Posterior vena cava (tissue), 2 donors: Measurements from ENCODE around the gene ADGRB3. TPM values are rescaled to one million over a fixed set of nuclear protein-coding genes. Genes with fewer than 3 reads are reported as not detected.
"Not testable (repeated sequence)": the region's sequence is repeated elsewhere in the genome, so short reads cannot be mapped to it uniquely, and the experiment has no call there.

Experiments used
- DNase-seq: peaks from one replicate; pipeline ENCODE4 v3.0.0-alpha.2; 2020; ENCODE audit warnings: low spot score
- intact Hi-C, 2 donors: fragments of 100-400 bp; cut with DNase I; formaldehyde crosslinking; loops; one replicate each; pipeline versions ENCODE4 v1.14.1 to v1.14.2; 2022 to 2023
- total RNA-seq, 2 donors: library from RNA; stranded (reverse); fragmentation: NEBNext Ultra II Directional; extraction: Animal tissue kit (Norgen Biotek cat#: 25700); gene quantifications; one replicate each; pipeline ENCODE4 v1.2.1, GENCODE V29; 2021
- donor health status: DM: yes; HTN: yes; CAD: no.
- donor health status: DM: yes; HTN: yes; CAD: no.

ADGRB3 gene
- total RNA-seq, 2 donors from 2014 or later = 2.0 to 5.9 TPM

GRCh38 chr6:68640491-68640835, 5.4 kb downstream of the ADGRB3 start:
- no peak for DNase-seq
- intact Hi-C loops = no loop called here

- no peak for DNase-seq
- intact Hi-C loops = no loop called here
Observed at GRCh38 chr6:68641172-68641571, 6.1 kb downstream of the ADGRB3 start.

- DNase-seq = no peak
- intact Hi-C loops = no loop called here
Observed at GRCh38 chr6:68642081-68642480, 7.0 kb downstream of the ADGRB3 start.

- DNase-seq = no peak
- intact Hi-C loops = no loop called here
Observed at GRCh38 chr6:68642977-68643376, 7.9 kb downstream of the ADGRB3 start.

GRCh38 chr6:68649669-68650068, 14.6 kb downstream of the ADGRB3 start:
- intact Hi-C loops = no loop called here
- DNase-seq = no peak

GRCh38 chr6:68650142-68650541, 15.1 kb downstream of the ADGRB3 start:
- intact Hi-C loops = no loop called here

GRCh38 chr6:68651011-68651985, 16.2 kb downstream of the ADGRB3 start:
- DNase-seq = no peak
- intact Hi-C loops = no loop called here

More at GRCh38 chr6:68650142-68650541, 15.1 kb downstream of the ADGRB3 start:
- no peak for DNase-seq

- DNase-seq = no peak
- intact Hi-C loops = no loop called here
Observed at GRCh38 chr6:68652117-68652536, 17.0 kb downstream of the ADGRB3 start.

- DNase-seq = no peak
- intact Hi-C loops = no loop called here
Observed at GRCh38 chr6:68653074-68653705, 18.1 kb downstream of the ADGRB3 start.

GRCh38 chr6:68653706-68654089, 18.6 kb downstream of the ADGRB3 start:
- intact Hi-C loops = no loop called here
- no peak for DNase-seq

- DNase-seq = no peak
- intact Hi-C loops = no loop called here
Observed at GRCh38 chr6:68654134-68654533, 19.1 kb downstream of the ADGRB3 start.

- DNase-seq = no peak
- intact Hi-C loops = no loop called here
Observed at GRCh38 chr6:68655028-68655427, 19.9 kb downstream of the ADGRB3 start.

- intact Hi-C loops = no loop called here
- DNase-seq = no peak
Observed at GRCh38 chr6:68657374-68658139, 22.5 kb downstream of the ADGRB3 start.

- intact Hi-C loops = no loop called here
- DNase-seq = no peak
Observed at GRCh38 chr6:68658338-68658737, 23.3 kb downstream of the ADGRB3 start.

GRCh38 chr6:68673255-68673654, 38.2 kb downstream of the ADGRB3 start:
- no peak for DNase-seq

GRCh38 chr6:68675548-68675947, 40.5 kb downstream of the ADGRB3 start:
- DNase-seq = no peak
- intact Hi-C loops = no loop called here

More at GRCh38 chr6:68673255-68673654, 38.2 kb downstream of the ADGRB3 start:
- intact Hi-C loops = no loop called here

GRCh38 chr6:68676094-68676493, 41.0 kb downstream of the ADGRB3 start:
- intact Hi-C loops, DNase-seq: not testable (repeated sequence)

GRCh38 chr6:68677058-68677457, 42.0 kb downstream of the ADGRB3 start:
- intact Hi-C loops = no loop called here
- DNase-seq = no peak

- intact Hi-C loops = no loop called here
- no peak for DNase-seq
Observed at GRCh38 chr6:68679399-68679798, 44.3 kb downstream of the ADGRB3 start.

- intact Hi-C loops = no loop called here
- no peak for DNase-seq
Observed at GRCh38 chr6:68680264-68680663, 45.2 kb downstream of the ADGRB3 start.
